Activated CD4-positive, alpha-beta T cell treated with anti-CD3 and anti-CD28 coated beads for 4 hours (primary cell): Measurements from ENCODE around the gene CCDC91.
"Not testable (repeated sequence)": the region's sequence is repeated elsewhere in the genome, so short reads cannot be mapped to it uniquely, and the experiment has no call there.

ENCODE experiments used
- DNase-seq, 2 donors: peaks; one replicate each; pipeline ENCODE4 v3.0.0-alpha.2; 2020

The CCDC91 gene

DNA sequence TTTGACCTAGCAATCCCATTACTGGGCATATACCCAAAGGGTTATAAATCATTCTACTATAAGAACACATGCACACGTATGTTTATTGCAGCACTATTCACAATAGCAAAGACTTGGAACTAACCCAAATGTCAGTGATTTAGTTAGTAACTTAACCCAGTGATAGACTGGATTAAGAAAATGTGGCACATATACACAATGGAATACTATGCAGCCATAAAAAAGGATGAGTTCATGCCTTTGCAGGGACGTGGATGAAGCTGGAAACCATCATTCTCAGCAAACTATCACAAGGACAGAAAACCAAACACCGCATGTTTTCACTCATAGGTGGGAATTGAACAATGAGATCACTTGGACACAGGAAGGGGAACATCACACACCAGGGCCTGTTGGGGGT, 189.5 kb downstream of the CCDC91 start:
- DNase-seq = not testable (repeated sequence)

DNA sequence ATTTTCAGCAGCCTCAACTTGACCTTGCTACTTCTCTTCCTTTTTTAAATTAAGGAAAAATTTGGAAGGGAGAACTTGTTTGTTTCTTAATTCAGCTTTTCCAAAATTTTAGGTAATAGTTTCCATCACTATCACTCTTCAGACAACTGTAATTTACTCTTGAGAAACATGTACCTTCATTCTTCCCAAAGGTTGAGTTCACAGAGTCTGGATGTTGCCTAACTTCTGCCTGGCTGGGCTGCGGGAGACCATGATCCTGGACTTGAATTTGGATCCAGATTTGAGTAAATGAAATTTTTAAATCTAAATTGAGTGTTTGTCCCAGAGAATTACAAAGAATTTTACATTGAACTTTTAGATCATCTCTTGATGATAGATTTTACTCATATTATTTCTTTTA, 193.1 kb downstream of the CCDC91 start:
- DNase-seq = no peak

GRCh38 chr12:28388879-28389278, 198.6 kb downstream of the CCDC91 start:
- no peak for DNase-seq

DNA sequence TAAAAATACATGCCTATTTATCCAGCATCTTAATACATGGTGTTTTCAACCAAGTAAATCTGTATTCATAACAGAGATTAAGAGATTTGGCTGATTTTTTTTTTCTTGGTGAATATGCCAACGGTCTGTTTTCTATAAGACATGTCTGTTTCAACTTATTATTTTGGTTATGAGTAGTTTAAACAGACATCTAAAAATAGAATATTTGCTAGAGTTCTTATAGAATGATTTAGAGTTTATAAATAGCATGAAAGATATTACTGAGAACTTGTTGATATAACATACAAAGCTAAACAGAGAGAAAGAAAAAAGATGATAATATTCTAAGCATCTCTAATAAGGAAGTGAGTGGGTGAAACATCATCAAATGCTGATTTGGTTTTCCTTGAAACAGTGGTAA, 199.9 kb downstream of the CCDC91 start:
- no peak for DNase-seq

DNA sequence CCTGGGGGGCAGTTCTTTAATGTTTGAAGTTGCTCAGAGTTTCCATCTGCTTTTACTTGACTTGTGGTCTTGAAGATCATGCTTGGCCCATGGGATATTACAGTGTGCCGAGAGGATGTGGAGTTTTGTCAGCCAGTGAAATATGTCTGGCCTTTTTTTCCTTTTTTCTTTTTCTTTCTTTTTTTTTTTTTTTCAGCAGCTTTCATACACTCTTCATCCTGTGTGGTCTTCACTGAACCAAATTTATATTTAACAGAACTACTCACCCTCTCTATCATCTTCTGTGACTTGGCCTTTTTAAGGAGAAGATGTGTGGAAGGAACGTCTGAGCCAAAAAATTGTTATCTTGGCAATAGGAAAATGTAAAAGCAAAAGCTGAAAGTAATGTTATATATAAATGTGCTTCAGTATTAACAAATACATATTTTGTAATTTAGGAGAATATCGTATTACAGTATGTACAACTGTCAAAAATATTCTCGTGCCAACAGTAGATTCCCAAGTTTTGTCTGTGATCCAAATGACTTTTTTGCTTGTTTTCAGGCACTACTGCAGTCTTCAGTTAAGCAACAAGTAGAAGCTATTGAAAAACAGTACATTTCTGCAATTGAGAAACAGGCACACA, 200.6 kb downstream of the CCDC91 start:
- no peak for DNase-seq

GRCh38 chr12:28409892-28410291, 219.6 kb downstream of the CCDC91 start:
- DNase-seq = no peak

- no peak for DNase-seq
Observed at GRCh38 chr12:28413460-28414109, 223.3 kb downstream of the CCDC91 start.

DNA sequence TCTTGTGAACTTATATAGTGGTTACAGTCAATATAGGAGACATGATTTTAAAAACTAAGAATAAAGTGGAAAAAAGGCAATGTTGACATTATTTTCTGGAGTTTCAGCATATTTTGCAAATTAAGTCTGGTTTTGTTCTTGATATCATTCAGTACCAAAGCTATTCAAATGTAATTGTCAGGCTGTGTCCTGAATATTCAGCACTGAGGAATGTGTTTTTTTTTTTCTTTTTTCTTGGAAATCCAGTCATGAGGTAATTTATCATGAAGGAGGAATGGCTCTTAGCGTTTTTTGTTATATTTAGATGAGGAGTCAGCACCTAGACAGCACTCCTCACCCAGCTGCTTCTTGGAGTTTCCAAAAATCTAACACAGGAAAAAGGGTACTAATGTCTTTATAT, 225.5 kb downstream of the CCDC91 start:
- DNase-seq = no peak

DNA sequence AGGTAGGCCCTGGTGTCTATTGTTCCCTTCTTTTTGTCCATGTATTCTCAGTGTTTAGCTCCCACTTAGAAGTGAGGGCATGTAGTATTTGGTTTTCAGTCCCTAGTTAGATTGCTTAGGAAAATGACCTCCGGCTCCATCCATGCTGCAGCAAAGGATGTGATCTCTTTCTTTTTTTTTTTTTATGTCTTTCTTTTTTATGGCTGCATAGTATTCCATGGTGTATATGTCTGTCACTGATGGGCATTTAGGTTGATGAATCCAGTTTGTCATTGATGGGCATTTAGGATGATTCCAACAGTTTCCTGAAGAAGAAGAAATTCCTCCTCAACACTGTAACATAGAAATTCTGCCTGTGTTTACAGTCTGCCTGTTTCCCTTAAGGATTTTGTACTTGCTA, 231.1 kb downstream of the CCDC91 start:
- no peak for DNase-seq

DNA sequence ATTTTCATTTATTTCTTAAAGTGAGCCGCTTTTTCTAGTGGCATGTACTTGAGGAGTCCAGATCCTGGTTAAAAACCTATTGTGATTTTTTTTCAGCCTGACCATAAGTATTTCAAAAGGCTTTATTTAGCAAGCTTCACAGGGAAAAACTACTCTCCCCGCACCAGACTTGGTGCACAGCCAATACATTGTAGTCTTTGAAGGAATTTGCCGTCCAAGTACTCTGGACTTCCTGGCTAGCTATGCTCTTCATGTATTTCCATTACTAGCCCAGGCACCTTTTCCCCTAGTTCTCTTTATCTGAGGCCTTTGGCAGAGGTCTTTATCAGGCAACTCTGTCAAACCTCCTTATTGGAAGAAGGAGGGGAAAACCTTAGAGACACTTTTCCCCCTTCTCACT, 234.7 kb downstream of the CCDC91 start:
- no peak for DNase-seq

- no peak for DNase-seq
Observed at GRCh38 chr12:28425526-28425925, 235.3 kb downstream of the CCDC91 start.

DNA sequence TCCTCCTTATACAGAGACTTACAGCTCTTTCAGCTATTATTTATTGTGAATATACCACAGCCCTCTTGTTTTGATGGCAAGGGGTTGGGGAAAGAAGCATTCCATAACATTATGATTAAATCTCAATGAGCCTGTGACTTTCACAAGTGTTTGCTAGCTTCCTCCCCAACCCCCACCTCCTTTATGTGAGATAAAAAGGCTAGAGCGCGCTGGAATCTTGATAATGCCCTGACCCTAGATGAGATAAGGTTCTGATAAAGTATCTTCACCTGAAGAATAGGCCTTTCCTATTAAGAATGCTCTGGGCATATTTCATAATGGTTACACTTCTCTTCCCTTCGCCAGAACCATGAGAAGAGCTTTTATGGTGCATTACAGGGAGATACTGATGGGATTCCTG, 236.8 kb downstream of the CCDC91 start:
- no peak for DNase-seq

GRCh38 chr12:28440081-28440608, 249.9 kb downstream of the CCDC91 start:
- DNase-seq = no peak

DNA sequence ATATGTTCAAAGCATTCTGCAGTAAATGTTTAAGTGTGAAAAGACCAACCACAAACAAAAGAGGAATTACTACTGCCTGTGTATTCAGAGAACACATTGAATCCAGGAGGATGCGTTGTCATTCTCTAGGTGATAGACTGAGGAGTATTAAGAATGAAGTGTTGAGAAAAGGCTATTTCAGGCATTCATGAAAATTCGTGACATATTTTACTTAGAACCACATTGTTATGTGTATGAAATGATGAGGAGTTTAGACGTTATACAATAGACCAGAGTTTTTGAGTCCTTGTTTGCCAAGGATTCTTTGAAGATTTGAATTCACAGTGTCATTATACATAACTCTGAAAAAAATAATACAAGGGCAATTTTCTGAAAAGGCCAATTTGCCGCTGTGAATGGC, 251.8 kb downstream of the CCDC91 start:
- DNase-seq = no peak

GRCh38 chr12:28443337-28443736, 253.1 kb downstream of the CCDC91 start:
- no peak for DNase-seq

- no peak for DNase-seq
Observed at GRCh38 chr12:28446031-28446430, 255.8 kb downstream of the CCDC91 start.

GRCh38 chr12:28453686-28454085, 263.4 kb downstream of the CCDC91 start:
- DNase-seq = no peak

- DNase-seq = no peak
Observed at GRCh38 chr12:28456934-28457710, 266.9 kb downstream of the CCDC91 start.

- no peak for DNase-seq
Observed at GRCh38 chr12:28457785-28458184, 267.5 kb downstream of the CCDC91 start.

GRCh38 chr12:28459481-28459880, 269.2 kb downstream of the CCDC91 start:
- DNase-seq = no peak

DNA sequence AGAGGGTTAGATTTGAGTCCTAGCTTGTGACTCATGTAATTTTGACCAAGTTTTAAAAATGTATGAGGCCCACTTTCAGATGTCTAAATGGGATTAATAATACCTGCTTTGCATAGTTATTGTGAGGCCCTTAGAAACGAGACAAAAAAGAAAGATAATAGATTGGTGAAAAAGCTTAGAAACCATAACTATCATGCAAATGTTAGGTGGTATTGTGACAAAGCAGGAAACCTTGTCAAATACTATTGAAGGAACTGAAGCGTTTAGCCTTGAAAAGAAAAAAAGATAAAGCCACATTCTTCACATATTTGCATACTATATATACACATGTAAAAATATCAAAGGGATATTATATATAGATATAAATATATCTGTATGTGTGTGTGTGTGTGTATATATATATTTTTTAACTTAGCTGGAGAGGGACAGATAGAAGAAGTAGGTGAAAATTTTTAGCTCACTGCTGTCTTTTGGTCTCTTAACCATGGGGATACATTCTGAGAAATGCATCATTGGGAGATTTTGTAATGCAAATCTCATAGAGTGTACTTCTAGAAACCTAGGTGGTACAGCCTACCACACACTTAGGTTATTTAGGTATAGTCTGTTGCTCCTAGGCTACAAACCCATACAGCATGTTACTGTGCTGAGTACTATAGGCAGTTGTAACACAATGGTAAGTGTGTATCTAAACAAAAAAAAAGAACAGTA, 270.3 kb downstream of the CCDC91 start:
- no peak for DNase-seq

DNA sequence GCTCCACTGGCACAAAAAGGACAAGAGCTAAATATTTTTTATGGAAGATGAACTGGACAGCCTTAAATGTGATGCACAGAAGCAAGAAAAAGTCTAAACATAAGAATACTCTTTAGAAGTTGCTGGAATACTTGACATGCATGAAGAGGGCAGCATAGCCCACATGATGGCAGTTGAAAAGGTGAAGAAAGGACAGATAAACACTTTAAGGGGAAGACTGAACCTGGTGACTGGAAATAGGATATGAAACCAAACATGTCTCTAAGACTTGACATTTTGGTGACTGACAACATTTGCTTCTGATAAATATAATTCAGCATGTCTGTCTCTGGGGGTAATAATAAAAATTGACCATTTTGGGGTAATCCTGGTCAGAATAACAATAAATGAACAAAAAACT, 273.1 kb downstream of the CCDC91 start:
- no peak for DNase-seq

DNA sequence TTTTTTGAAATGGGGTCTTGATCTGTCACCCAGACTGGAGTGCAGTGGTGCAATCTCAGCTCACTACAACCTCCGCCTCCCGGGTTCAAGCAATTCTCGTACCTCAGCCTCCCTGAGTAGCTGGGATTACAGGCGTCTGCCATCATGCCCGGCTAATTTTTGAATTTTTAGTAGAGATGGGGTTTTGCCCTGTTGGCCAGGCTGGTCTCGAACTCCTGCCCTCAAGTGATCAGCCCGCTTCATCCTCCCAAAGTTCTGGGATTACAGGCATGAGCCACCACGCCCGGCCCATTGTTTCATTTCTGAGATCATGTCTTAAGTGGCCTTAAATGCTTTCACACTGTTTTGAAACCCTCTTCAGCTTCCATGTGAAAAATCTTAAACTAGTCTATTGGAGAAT, 281.5 kb downstream of the CCDC91 start:
- not testable (repeated sequence) for DNase-seq
